NB4 (cell line): Measurements from ENCODE around the gene COA8.

Source experiments
- DNase-seq: peaks from one replicate; pipeline ENCODE4 v3.0.0; 2010; ENCODE audit warnings: low read depth
- H3K4me3 ChIP-seq: one replicate; pipeline ENCODE4 v1.5.1; 2011; ENCODE audit warnings: mild to moderate bottlenecking, low read depth, low read length, moderate library complexity
- CTCF ChIP-seq: IDR thresholded peaks from one replicate; pipeline ENCODE4 v1.5.1; 2012; ENCODE audit warnings: low read depth, low read length
- MYC ChIP-seq: IDR thresholded peaks from 2 replicates; pipeline ENCODE4 v1.6.1; 2011; ENCODE audit warnings: low read depth, low read length
- POLR2A ChIP-seq: IDR thresholded peaks from 2 replicates; pipeline ENCODE4 v1.6.1; 2011; ENCODE audit warnings: mild to moderate bottlenecking; ENCODE audit not compliant: insufficient read length; ENCODE audit errors: extremely low read depth
- TF ChIP-seq, protein P1 (sequence below): IDR thresholded peaks from 2 replicates; pipeline ENCODE4 v1.6.1; 2011; ENCODE audit warnings: low read depth, low read length

COA8 gene

DNA sequence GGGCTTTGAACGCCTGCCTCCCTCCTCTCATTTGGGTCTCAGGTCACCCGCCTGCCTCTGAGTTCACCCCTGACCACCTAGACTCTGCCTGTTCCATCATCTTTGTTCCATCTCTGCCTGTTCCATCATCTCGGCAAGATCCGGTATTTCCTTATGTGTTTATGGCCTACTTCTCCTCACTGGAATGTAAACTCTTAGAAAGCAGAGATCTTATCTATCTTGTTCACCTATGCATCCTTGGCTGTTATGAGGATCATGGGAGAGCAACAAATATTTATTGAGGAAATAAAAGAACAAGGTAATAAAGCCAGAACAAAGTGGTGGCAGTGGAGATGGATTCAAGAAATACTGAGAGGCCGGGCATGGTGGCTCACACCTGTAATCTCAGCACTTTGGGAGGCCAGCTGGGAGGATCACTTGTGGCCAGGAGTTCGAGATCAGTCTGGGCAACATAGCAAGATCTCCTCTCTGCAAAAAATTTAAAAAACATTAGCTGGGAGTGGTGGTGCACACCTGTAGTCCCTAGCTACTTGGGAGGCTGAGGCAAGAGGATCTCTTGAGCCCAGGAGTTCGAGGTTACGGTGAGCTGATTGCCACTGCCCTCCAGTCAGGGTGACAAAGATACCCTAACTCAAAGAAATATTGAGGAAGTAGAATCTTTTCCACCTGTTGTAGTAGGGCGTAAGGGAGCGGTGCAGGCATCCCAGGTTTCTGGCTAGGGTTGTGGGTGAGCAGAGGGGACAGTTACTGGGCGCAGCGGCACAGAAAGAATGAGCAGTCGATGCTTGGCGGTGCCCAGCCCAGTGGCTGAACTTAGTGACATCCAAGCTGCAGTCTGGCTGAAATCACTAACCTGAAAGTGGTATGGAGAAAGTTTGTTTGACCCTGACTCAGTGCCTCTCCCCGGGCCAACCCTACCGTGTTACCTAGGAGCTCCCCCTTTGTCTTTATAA, 64.6 kb downstream of the COA8 start:
- H3K4me3 ChIP-seq: no peak overlapping the region
- TF ChIP-seq, protein P1, sequence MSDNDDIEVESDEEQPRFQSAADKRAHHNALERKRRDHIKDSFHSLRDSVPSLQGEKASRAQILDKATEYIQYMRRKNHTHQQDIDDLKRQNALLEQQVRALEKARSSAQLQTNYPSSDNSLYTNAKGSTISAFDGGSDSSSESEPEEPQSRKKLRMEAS: no peak
- TF ChIP-seq CTCF (no peak), MYC (no peak), POLR2A (no peak)
- no peak for DNase-seq

- H3K4me3 ChIP-seq: peak overlapping the region; percentile 68
- peak; percentile 28 for DNase-seq
- no peak for TF ChIP-seq CTCF
- TF ChIP-seq, protein P1: no peak
- TF ChIP-seq POLR2A: no peak
- TF ChIP-seq MYC: no peak
These were observed 65.5 kb downstream of the COA8 start for GRCh38 chr14:103628221-103628683.

DNA sequence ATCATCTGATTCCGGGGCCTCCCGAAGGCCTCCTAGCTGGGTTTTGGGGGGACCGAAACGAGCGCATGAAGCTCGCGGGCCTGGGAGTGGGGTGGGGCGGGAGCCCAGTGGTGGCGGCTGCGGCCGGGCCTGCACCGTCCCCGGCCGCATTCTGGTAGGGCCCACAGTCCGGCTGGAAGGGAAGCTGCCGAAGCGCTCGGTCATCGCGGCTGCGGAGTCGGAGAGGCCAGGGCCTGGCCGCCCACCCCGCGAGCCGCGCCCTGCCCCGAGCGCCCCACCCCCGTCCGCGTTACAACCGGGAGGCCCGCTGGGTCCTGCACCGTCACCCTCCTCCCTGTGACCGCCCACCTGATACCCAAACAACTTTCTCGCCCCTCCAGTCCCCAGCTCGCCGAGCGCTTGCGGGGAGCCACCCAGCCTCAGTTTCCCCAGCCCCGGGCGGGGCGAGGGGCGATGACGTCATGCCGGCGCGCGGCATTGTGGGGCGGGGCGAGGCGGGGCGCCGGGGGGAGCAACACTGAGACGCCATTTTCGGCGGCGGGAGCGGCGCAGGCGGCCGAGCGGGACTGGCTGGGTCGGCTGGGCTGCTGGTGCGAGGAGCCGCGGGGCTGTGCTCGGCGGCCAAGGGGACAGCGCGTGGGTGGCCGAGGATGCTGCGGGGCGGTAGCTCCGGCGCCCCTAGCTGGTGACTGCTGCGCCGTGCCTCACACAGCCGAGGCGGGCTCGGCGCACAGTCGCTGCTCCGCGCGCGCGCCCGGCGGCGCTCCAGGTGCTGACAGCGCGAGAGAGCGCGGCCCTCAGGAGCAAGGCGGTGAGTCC, 66.1 kb downstream of the COA8 start, which contains the start of gene KLC1:
TSS of gene KLC1 (plus strand) at position 528 of the 819 bp plus-strand sequence. CDS start 25,354 bp downstream, outside the sequence.
- H3K4me3 ChIP-seq: peak within 1 kb of the TSS; percentile 80
- DNase-seq: peak; percentile 77
- TF ChIP-seq, protein P1: no peak
- TF ChIP-seq POLR2A: peak; percentile 77

DNA sequence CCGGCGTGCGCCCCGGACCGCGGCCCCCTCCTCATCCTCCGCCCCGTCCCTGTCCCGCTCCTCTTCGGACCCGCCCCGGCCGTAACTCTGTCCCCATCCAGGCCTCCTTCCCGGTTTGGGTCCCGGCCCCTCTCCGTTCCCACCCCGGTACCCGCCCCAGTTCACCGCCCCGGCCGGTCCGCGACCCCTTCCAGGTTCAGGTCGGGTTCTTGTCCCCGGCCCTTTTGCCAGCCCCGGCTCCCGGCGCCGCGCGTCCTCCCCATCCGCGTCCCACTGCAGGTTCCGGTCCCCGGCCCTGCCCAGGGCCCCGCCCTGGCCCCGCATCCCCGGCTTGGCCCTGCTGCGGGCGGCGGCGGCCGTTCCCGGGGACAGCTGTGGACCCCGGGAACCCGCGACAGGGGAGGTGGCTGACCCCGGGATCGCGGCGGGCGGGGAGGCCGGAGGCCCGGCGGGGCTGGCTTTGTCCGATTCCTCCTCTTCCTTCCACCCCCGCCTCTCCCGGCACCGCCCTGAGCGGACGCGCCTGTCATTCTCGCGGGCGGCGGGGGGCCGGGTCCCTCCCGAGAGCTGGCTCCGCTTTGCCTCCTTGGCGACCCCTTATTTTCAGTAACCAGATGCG, 66.9 kb downstream of the COA8 start:
- H3K4me3 ChIP-seq: peak overlapping the region; percentile 80
- DNase-seq: peak; percentile 51
- TF ChIP-seq POLR2A (no peak), CTCF (no peak), MYC (no peak)
- TF ChIP-seq, protein P1: no peak

DNA sequence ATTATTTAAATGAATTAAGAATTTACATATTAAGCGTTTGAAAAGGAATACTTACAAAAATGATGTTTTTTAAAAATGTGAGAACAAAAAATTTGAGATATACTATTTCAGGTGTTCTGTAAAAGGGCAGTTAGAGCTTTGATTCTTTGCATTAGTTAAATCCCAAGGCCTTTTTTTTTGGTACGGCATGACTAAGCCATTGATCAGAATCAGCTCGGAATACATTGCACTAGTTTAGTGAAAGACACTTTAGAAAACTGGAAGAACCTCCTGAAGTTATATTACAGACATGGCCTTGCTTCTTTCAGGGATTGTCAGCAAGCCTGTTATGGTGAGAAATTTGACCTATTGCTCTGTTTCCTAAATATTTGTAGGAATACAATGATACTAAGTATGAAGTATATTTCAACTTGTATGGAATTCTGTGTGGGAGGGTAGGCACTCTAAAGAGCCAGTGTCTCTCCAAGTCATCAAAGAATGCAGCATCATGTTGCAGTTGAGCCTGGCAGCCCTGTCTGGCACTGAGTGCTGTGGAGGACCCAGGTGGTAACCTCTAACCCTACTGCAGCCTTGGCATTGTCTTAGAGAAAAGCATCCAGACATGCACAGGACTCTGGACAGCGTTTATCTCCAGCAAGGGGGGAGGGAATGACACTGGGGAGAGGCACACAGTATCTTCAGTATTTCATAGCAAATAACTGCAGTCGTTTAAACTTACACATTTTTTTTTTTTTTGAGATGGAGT, 67.8 kb downstream of the COA8 start:
- no peak for DNase-seq
- TF ChIP-seq, protein P1: no peak
- no peak for TF ChIP-seq CTCF
- TF ChIP-seq MYC: no peak
- no peak for TF ChIP-seq POLR2A
- peak overlapping the region; percentile 80 for H3K4me3 ChIP-seq
